ENCODE measurements around the gene ADAMTS3. TPM values are rescaled to one million over a fixed set of nuclear protein-coding genes. Genes with fewer than 3 reads are reported as not detected.

ADAMTS3 gene
- polyA plus RNA-seq, 1 donor: 2.0 TPM

DNA sequence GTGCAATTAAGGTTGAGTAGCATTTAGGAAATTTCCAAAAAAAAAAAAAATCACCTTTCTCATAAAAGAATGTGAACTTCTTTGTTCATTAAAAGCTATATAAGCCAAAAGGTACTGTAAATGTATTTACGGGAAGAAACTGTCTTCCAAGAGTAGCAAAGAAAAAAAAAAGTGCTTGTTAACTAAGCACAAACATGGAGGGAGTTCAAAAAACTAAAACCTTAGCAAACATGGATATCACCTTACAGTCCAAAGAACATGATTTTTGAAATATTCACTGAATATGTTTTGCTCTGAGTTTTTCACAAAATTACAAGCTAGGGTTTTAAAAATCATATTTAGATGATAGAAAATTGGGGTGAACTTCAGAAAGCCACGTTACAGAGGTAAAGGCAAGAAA, 217.5 kb downstream of the ADAMTS3 start:
- no peak for DNase-seq (ENCODE audit: low read depth)

DNA sequence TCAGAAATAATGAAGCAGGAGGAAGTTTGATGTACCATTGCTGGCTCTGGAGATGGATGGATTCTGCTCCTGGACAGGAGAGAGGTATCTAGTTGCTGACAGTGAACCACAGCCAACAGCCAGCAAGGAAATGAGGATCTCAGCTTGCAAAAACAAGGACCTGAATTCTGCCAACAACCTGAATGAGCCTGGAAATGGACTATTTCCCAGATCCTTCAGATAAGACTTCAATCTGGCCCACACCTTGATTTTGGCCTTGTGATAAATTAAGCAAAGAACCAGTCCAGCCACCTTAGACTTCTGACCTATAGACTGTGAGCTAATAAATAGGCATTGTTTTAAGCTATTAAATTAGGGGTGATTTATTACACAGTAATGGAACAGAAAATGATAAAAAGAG, 220.3 kb downstream of the ADAMTS3 start:
- DNase-seq (ENCODE audit: low read depth): no peak

DNA sequence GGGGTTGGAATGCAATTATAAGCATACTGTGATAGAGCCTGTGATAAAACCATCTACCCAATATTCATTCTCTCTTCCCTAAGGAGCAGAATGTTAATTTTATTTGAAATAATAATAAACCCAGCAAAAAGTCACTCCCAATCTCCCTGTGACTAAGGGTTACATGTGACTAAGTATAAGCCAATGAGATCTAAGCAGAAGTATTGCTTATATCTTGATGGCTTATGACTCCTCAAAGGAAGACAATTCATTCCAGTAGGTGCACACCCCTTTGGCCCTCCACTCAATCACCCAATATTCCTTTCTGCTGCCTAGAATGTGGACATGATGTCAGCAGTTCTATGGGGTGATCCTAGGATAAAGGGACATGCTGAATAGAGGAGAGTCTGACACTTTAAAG, 224.6 kb downstream of the ADAMTS3 start:
- DNase-seq (ENCODE audit: low read depth): no peak

DNA sequence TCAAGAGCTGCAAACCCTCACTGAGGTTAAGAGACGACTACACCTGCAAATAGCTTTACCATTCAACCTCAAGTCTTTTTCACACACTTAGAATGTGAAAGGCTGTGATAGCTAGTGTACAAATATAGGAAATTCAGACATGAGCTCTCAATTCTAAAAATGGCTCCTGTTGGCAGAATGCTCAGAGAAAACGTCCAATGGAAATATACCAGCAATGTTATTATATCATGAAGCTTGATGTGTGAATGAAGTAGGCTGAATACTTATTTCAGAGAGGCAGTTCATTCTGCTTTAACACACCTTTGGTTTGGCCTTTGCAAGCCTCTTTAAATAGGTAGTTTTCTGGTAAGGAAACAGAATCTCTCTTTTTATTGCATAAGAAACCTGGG, 227.6 kb downstream of the ADAMTS3 start:
- DNase-seq (ENCODE audit: low read depth): no peak

DNA sequence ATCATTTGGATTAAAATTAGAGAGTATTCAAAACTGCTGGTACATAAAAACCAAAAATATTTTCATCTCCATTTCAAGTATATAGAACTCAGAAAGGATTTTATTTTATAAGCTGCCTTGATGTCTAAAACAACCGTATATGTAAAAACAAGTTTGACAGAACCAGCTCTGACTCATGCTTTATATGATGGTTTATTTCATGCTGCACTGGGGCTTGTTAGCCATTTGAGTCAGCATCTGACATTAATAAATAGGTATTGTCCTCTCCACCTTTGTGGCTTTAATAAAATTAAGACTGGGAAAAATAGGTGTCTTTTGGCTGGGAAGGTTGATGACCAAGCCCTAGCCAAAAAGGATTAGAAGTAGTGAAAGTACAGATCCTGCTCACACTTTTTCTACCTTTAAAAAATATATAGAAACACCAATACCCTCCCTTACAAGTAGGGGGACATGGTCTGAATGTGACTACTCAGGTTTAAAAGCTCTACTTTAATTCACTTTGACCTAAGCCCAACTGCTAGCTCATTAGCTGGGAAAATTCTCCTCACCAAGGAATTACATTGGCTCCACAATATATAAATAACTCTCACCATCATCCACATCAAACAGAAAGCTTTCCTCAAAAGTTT, 228.1 kb downstream of the ADAMTS3 start:
- no peak for DNase-seq (ENCODE audit: low read depth)

DNA sequence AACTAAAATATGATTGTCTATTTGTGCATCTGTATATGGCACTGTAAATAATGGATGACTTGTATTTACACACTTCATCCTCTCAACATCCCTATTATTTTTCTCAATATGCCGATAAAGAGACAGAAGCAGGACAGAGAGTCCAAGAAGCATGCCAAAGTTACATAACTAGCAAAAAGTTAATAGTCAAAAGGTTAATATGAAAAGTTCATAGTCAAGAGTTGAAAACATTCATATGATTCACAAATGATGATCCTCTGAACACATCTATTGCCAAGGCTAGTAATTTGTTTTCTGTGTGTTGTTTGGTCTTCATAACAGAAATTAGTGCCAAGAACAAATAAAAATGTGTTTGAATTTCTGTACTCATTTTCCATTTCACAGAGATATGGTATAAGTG, 231.0 kb downstream of the ADAMTS3 start:
- DNase-seq (ENCODE audit: low read depth): no peak

DNA sequence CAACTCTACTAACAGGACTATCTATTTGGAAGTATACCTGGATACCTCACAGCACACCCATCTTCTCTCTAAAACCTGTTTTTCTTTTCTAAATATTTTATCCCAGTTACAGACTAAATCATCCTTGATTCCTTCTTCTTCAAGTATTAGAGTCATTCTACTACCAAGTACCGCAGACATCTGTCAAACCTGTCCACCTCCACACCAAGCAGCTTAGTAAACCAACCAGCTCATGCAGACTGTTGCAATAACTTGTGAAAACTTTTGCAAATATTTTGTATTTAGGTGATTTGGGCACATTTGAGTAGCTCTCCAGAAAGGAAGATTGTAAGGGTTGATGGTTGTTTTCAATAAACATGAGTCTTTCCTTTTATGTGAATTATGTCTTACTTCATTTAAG, 238.6 kb downstream of the ADAMTS3 start:
- no peak for DNase-seq (ENCODE audit: low read depth)

DNA sequence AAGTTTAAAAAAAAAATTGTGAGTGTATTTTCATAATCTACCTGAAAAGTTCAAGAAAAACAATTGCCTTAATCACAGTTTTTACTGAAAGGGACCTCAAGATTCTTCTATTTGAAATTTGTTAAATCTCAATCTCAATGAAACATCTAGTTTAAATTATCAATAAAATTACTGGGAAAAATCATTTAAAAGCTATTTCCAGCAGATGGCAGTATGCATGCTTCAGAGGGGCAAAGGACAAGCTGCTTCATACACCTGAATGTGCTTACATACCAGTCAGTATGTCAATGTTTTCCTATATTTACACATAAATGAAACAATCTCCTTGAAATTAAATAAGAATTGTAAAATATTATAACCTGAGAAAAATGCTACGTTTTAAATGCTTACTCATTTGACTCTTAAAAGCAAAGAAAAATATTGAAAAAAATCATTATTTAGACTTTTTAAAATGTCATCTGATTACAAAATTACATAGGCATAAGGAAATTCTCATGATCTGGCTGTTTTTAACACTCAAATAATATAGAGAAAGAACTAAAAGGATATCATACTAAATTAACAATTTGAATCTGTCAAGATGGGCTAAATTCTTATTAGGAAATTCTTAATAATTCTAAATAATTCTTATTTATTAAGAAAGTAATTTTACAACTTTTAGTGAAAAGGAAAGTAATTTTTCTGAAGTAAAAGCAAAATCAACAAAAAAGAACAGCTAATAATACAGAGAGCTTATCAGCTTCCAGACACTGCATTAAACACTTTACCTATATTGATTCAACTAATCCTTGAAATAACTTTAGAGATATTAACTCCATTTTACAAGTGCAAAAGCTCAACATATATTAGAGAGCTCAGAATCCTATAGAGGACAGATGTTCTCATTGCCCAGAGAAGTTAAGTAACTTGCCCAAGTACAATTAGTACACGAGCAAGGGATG, 242.1 kb downstream of the ADAMTS3 start:
- DNase-seq (ENCODE audit: low read depth): no peak

DNA sequence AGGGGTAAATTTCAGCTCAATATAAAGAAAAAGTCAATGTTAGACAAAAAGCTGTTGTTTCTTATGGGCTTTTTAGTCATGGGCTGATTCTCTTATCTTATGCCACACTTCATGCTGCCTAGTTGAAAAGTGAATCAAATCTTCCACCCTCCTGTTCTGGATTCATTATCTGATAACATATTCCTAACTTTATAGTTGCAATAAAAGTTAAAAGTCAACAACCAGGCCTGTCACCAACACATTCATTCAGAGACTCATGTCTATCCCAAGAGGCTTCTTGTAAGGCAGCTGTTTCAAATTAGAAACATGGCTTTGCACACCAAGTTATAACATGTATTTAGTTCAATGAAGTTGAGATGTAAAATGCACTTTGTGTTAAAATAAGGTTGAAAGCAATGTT, 243.8 kb downstream of the ADAMTS3 start:
- no peak for DNase-seq (ENCODE audit: low read depth)

DNA sequence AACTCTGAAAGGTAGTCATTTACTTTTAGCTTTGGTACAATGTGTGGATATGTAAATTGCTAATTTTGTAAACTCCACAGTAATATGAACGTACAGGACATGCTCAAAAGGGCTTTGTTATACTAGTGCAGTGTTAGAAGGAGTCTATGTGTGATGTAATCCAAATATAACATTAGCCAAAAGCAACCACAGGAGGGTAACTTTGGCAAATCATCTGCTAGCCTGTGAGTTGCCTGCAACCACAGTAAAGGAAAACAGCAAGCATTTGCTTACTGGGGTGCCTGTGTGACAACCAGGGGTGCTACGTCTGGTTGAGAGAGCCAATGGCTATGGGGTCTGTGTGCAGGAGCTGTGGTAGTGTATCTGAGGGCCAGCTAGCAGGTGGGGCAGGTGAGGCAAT, 245.8 kb downstream of the ADAMTS3 start:
- no peak for DNase-seq (ENCODE audit: low read depth)

DNA sequence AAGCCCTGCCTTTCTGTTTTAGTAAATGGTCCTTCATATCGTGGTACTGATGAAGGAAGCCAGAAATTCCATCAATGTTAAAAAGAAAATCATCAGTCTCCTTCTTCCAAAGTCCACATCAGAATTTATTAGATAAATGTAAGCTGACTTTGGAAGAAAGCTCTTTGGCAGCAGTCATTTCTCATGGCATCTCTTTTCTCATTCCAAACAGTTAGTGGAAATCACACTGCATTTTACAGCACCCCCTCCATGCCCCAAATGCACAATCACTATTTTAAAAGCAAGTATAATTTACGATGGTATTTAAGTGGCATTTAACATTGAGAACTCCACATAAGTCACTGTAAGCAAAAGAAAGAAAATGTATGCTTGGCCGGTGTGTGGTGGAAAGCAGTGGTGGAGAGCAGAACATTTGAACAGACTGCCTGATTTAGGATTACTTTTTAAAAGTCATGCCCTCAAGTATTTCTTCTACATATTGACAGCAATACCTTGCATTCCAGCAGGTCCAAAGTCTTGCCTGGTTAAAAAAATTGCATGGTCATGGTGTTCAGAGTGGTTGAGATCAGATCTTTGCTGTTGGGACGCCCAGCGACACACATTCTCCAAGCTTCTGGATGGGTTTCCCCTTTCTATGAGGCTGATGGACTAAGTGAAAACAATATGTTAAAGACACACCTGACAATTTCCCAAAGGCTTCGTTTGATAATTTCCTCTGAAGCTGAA, 248.6 kb downstream of the ADAMTS3 start:
- DNase-seq (ENCODE audit: low read depth): no peak

DNA sequence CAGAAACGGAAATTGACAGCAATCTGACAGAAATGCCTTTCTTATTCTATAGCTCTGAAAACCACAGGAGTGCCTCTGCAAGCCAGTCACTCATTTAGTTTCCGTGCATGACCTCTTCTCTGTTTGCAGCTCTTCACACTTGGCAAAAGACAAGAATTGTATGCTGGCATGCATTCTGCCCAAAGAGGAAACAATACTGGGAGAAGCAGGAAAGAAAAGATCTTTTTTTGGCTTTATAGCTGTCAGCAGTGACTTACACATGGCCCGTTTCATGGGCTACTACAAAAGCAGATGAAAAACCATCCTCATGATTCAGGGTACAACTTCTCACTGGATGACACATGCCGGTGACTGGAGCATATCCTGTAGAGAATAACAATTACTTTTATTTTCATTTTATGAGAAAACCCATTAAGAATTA, 249.4 kb downstream of the ADAMTS3 start:
- DNase-seq (ENCODE audit: low read depth): no peak

DNA sequence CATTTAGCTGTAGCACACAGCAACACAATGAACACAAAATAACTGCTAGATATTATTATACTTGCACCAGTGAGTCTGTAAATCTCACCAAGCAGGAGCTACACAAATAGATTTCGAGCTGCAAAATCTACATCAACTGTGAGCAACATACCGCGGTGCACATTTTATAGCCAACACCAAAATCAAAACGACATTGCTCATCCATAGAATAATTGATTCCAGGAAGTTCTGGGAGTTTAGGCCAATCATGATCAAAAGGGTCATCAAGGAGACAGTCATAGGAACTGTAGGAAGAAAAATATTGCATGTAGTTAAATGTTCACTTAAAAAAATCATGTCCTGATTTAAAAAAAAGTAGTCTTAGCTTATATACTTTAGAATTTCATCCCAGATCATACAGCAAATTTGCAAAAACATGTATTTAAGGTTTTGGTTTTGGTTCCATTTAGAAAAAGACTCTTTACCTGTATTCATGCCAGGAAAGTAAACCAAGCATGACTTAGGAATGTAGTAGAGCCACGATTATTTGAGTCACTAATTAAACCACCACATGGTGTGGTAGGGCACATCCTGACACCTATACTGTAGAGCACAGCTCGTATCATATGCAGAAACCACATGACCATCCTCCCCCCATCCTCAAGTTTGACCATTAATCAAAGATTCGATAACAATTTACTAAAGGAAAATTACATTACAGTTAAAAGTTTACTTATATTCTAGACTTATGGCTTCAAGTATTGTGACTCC, 250.4 kb downstream of the ADAMTS3 start:
- DNase-seq (ENCODE audit: low read depth): no peak

DNA sequence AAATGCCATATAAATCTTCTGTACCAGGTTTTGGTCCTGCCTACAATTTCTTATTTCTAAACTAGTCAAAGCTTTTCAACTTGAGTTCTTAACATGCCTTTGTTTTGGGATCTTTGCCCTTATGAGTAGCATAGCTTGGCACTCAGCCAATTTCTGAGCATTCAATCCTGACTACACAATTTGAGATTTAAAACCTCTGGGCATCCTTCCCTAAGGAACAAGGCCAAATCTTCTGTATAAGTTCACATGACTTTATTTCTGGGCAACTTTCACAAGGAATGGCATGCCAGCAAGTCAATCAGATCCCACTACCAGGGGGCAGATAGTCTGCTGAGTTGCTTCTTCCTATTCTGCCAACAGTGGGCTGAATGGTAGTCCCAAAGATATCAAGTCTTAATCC, 254.2 kb downstream of the ADAMTS3 start:
- peak; percentile 35 for DNase-seq (ENCODE audit: low read depth)

DNA sequence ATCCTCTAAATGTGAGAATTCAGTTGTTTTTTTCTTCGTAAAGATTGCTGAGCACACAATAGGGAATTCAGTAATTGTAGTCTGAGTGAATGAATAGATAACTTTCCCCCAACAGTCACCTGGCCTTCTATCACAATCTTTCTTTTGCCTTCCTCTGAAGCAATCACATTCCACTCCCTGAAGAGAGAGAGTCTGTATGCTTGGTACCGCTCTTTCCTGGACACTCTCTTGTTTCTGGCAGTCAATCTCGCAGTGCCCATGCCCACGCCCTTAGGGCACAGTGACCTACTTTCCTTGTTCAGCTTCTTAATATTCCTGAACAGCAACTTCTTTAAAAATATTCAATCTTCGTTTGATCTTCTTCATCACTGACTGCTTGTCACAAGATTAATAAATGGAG, 255.9 kb downstream of the ADAMTS3 start:
- DNase-seq (ENCODE audit: low read depth): no peak

DNA sequence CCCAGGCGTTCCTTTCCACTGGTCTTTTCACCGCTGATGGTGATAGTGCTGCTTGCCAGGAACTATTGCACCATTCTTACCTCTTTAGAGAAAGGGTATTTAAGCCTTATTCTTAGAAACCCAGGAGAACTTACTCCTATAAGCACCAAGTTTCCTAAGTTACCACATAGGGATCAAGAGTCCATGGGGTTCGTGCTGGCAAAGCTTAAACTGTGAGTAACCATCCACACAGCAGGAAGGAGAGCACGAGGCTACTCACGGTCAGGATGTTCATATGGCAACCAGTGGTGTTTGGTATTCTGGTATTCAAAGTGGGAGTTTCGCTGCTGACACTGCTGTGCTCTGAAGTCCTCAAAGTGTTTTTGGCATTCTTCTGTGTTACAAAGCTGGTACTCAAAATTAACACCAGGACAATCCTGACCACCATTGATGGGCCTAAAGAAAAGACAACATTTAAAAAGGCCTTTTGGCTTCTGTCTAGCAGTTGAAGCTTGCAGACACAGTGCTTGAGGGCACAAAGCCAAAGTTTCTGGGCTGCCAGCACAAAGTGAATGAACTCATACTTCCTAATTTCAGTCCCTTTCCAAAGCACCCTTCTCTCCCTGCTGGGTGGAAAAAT, 256.9 kb downstream of the ADAMTS3 start:
- peak; percentile 83 for DNase-seq (ENCODE audit: low read depth)

DNA sequence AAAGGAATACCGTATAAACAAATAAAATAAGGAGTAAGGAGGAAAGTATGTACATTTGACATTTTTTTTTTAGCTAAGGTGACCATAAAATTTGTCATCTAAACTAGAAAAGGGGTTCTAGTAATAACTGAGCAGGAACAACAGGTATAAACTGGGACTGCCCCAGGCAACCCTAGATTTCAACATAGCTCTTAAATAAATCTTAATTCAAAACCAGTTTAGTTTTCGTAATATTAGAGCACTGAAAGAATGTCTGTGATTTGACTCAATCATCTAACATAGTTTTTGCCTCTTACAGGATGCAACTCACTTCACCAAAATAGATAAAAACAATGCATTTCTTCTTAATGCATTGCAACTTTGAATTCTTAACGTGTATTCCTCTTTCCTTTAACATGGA, 257.7 kb downstream of the ADAMTS3 start:
- DNase-seq (ENCODE audit: low read depth): no peak

DNA sequence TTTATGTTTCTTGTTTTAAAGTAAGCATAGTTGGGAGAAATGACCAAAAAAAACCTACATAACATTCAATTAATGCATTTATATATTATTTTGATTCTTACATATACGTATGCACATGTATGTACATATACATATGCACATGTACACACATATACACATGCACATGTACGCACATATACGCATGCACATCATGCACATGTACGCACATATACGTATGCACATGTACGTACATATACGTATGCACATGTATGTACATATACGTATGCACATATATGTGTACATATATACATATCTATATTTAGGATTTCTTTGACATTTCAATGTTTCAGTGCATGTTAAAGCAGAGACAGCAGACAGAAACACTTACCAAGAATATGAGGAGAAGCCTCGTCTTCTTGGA, 263.4 kb downstream of the ADAMTS3 start:
- no peak for DNase-seq (ENCODE audit: low read depth)

DNA sequence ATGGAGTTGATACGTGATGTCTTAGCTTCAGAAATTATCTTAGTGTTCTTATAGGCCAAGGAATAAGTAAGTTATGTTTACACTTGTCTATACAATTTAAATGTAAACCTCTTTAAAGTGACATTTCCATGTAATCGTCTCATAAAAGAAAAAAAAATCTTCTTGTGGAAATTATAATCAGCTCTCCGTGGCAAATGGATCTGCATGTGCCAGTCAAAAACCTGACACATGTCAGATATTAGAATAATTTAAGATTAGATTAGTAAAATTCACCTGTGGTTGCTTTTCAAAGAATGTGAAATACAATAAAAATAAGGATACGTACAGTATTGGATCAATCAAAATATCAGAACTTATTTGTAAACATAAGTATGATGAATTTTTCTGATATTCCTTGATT, 263.9 kb downstream of the ADAMTS3 start:
- no peak for DNase-seq (ENCODE audit: low read depth)

DNA sequence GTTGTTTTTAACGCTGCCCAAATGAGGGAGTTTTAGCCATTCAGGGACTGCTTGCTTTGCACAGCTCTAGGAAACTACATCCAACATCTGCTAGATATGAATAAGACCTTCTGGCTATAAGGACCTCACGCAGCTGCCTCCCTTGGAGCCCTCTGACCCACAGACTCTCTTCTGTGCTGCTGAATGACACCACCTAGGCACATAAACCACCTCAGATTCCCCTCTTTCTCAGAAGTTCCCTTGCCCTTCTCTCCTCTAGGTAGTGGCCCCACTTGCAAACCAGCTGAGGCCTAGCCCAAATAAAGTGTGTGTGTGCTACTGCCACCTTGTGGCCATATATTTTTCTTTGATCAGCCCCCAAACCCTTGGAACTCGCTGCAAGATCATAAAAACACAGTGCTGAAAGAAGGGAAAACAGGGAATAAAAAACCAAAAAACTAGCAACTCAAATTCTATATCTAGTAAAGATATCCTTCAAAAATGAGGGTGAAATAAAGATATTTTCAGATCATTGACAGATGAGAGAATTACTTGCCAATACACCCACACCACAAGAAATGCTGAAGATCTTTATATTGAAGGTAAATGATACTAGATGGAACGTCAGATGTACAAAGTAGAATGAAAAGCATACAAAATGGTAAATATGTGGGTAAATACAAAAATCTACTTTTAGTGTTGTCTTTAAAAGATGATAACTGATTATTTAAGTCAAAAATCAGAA, 265.9 kb downstream of the ADAMTS3 start:
- no peak for DNase-seq (ENCODE audit: low read depth)

DNA sequence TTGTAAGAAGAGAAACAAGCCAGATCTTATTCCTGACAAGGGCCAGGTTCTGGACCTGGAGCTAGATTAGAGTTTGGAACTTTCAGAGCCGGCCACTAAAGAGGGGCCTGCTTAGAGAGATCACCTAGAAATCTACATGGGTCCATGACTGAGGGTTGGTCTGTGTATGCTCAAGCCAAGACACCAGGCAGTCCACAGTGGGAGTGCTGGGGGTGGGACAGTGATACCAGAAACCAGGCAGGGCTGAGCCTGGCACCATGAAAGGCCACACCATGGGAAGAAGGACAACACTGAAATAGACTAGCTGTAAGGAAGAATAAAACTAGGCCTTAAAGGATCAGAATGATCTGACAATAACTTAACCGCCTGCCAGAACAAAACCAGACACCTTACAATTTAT, 267.3 kb downstream of the ADAMTS3 start:
- no peak for DNase-seq (ENCODE audit: low read depth)
